Measurements from ENCODE around the gene LRTM2.

Gene LRTM2

DNA sequence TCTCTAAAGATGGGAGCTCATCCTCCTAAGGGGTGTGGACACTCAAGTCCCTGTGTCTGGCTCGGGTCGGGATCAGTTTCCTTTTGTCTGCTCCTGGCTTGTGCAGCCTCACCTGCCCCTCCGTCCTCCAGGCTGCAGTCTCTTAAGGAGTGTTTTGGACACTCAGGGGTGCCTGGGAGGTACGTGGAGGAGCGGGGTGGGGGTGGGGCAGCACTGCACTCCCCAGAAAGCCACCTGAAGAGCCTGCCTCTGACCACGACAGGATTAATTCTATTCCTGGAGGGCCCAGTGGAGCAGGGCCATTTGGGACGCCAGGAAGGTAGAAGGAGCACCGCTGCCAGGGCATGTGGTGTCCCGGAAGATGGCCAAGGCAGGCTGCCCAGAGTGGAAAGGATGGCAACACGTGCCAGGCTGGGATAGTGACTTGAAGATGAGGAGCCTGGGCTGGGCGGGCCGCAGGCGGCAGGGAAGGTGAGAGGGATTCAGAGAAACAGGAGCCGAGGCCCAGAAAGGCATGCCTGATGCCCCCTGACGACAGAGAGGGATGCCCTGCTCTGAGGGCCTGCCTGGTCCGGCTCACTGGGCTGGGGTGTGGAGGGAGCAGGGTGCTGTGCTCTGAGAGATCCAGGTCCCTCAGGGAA, 14.8 kb upstream of the LRTM2 start:
- TF ChIP-seq, protein P1, sequence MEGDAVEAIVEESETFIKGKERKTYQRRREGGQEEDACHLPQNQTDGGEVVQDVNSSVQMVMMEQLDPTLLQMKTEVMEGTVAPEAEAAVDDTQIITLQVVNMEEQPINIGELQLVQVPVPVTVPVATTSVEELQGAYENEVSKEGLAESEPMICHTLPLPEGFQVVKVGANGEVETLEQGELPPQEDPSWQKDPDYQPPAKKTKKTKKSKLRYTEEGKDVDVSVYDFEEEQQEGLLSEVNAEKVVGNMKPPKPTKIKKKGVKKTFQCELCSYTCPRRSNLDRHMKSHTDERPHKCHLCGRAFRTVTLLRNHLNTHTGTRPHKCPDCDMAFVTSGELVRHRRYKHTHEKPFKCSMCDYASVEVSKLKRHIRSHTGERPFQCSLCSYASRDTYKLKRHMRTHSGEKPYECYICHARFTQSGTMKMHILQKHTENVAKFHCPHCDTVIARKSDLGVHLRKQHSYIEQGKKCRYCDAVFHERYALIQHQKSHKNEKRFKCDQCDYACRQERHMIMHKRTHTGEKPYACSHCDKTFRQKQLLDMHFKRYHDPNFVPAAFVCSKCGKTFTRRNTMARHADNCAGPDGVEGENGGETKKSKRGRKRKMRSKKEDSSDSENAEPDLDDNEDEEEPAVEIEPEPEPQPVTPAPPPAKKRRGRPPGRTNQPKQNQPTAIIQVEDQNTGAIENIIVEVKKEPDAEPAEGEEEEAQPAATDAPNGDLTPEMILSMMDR (IDR thresholded peaks at IDR 0.05; ENCODE audit: extremely low read depth, missing control alignments) = no peak
- DNase-seq (ENCODE audit: low spot score) = no peak

DNA sequence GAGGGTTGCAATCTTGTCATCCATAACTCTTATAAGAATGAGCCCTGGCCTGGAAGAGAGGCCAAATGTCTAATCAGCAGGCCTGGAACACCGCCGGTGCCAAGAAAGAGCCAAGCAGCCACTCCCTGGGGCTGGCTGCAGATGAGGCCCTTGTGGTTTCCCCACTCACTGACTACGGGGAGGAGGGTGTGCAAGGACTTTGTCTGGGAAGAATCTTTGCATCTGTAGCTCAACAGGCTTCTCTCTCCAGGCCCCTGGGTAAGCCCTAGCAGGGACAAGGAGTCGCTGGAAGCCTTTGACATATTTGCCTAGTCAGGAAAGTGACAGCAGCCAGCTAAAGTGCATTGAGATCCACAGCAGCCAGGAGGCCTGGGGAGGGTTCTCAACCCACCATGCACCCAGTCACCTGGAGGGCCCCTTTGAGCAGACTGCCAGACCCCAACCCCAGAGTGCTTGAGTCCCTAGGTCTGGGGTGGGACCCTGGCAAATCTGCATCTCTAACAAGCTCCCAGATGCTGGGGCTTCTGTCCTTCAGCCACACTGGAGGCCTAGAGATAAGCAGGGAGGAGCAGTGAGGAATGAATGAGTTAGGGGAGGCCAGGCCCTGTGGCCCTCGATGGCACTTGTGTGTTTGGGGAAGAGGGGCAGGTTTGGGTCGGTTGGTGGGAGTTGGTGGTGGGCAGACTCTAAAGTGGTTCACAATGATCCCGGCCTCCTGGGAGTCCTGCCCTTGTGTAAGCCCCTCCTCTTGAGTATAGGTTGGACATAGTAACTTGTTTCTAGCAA, 13.9 kb upstream of the LRTM2 start:
- no peak for DNase-seq (ENCODE audit: low spot score)
- TF ChIP-seq, protein P1 (IDR thresholded peaks at IDR 0.05; ENCODE audit: extremely low read depth, missing control alignments) = no peak

DNA sequence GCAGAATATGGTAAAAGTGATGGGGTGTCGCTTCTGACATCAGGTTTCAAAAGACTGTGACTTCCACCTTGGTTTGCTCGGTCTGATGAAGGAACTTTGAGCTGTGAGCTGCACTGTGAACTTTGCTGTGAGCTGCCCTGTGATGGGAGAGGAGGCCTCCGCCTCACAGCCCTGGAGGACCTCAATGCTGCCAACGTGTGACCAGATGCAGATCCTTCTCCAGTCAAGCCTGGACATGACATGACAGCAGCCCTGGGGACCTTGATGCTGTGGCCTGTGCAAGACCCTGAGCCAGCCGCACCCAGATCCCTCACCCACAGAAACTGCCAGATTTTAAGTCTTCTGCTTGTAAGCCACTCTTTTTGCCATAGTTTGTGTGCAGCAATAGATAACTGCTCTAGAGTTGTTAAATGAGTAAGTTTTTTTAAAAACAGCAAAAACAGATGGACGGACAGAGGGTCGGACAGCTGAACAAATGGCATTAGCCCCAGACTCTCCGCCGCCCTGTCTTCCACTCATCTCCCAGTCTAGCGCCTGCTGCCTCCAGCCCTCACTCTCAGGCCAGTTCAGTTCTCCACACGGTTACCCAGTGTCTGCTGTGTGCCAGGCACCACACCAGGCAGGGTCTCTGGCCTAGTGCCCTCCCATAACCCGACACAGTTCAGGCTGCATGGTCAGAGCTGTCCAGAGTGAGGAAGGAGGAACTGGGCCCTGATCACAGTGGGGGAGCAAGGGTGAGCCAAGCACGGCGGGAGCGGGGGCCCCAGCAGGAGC, 13.1 kb upstream of the LRTM2 start:
- no peak for DNase-seq (ENCODE audit: low spot score)
- TF ChIP-seq, protein P1 (IDR thresholded peaks at IDR 0.05; ENCODE audit: extremely low read depth, missing control alignments) = no peak

DNA sequence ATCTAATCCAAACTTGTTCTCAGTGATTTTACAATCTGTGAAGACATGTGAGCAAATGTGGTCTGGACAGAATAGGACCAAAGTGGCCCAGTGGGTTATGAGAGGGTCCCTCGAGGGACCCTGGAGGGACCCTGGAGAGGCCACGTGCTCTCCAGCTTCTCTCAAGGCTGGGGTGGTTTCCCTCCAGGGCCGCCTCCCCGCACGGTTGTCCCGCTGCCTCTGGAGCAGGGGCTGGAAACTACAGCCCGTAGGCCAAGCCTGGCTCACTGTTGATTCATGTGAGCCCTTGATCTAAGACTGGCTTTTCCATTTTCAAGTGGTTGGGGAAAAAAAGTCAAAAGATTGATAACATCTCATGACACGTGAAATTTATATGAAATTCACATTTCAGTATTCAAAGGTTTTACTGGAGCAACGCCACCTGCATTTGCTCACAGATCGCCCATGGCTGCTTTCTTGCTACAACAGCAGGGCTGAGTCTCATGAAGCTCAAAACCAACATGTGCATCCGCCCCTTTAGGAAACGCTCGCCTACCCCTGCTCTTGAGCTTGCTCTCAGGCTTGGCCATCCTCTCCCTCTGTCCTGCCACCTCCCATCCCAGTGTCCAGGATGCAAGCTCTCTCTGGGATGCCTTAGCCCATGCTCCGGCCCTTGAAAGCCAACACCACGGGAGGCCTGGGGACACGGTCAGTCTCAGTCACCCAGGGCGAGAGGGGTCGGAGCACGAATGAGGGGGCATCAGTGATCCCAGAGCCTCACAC, 12.1 kb upstream of the LRTM2 start:
- TF ChIP-seq, protein P1 (IDR thresholded peaks at IDR 0.05; ENCODE audit: extremely low read depth, missing control alignments) = no peak
- DNase-seq (ENCODE audit: low spot score) = no peak

DNA sequence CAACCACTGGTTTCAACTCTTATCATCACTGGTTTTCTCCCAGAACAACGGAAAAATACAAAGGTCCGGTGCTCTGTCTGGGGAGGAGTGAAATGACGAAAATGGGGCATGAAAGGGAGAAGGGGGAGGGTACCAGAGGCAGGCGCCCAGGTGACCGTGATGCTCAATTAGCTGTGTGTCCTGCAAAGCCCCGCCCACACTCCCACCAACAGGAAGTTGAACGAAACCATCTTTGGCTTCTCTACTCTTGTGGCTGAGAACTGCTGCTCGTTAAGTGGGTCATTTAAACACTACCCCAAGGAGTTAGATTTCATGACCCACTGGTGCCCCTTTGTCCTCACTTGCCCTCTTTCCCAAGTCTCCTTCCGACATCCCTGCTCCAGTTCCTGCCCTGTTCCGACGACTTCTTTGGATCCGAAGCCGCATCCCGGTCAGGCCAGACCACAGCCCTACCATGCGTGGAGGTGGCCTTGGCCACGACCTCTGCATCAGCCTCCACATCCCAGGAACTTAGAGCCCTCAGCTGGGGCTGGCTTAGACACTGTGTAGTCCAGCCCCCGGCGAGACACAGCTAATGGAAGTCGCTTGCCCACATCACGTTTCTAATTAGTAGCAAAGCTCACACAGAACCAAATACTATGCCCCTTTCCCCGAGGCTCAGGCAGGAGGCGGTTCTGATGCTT, 11.4 kb upstream of the LRTM2 start:
- DNase-seq (ENCODE audit: low spot score) = no peak
- TF ChIP-seq, protein P1 (IDR thresholded peaks at IDR 0.05; ENCODE audit: extremely low read depth, missing control alignments) = no peak

DNA sequence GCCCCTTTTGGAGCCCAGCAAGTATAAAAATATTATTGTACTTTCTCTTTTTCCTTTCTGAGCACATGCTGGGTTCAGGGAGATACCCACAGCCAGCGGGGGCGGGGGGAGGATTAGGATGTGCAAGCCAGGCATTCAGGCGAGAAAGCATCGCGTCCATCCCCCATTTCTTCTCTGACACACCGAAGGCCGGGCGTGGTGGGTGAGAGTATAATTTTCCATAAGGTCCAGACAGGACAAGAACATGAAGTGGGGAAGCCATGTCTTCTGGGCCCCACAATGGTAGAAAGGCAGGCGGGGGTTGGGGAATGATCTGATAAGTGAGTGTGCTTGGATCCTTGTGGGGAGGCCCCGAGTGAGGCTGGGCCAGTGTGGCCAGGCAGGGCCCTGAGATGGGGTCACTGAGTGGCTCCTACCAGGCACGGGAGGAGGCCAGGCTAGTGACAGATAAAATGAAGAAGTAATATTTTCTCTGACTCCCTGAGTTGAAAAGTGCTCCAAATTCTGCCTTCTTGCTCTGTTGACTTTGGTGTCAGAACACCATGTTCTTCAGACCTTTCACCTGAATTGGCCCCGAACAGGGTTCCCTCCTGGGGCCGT, 10.7 kb upstream of the LRTM2 start:
- TF ChIP-seq, protein P1 (IDR thresholded peaks at IDR 0.05; ENCODE audit: extremely low read depth, missing control alignments) = no peak
- no peak for DNase-seq (ENCODE audit: low spot score)
